Sciatic nerve (tissue), 2 donors: ENCODE data around the gene RNASE4. TPM values are rescaled to one million over a fixed set of nuclear protein-coding genes. Genes with fewer than 3 reads are reported as not detected.
"Not testable (repeated sequence)": the region's sequence is repeated elsewhere in the genome, so short reads cannot be mapped to it uniquely, and the experiment has no call there.

Source experiments
- ATAC-seq: fragments of 200-7000 bp; cut with Tn5 transposase; one replicate; pipeline ENCODE4 v1.9.1; 2020; ENCODE audit warnings: mild to moderate bottlenecking, moderate library complexity
- DNase-seq: peaks from one replicate; pipeline ENCODE4 v3.0.0-alpha.2; 2020; ENCODE audit warnings: low spot score
- intact Hi-C: fragments of 100-400 bp; cut with DNase I; formaldehyde crosslinking; loops from one replicate; pipeline ENCODE4 v1.14.2; 2022
- total RNA-seq: library from RNA; stranded (reverse); fragmentation: NEBNext Ultra II Directional; extraction: Animal tissue kit (Norgen Biotek cat#: 25700); gene quantifications from one replicate; pipeline ENCODE4 v1.2.1, GENCODE V29; 2021
- donor health status: DM: no; HTN: no; CAD: no.
- donor health status: DM: no; HTN: no; CAD: no.

Gene RNASE4
- total RNA-seq, 1 donor from 2014 or later = 81.6 TPM

DNA sequence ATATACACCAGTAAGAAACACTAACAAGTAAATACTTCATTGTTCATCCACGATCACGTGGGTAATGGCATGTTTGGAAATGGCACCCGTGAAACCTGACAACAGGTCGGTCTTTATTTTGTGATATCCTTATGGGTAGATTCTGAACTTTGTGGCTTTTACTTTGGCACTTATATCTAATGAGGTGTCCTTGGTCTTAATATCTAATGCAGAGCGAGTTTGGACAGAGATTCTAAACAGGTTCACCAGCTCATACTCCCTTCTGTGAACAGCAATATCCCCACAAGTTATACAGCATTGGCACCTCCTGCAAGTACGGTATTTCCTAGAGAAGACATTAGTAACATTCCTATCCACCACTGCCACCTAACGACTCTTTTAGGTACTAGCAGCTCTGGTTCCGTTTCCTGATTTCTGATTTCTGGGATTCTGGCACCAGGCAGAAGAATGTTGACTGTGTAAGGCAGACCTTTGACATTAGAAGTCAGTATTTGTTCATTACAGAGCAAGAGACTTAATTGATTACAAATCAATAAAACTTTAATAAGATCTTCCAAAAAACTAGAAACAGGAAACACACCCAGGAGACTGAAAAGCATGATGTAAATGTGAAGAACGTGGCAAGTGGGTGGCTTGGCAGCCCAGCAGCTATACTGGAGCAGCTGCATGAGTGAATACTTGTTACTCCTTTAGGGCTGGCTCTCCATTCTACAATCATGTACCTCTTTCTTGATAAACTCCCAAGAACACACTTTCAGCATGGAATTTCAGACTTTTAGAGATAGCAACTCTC is 6.7 kb downstream of the RNASE4 start:
- DNase-seq (no peak), ATAC-seq (peak; percentile 80)
- intact Hi-C loops = loop anchor here (10.0 kb wide), 2 partner anchors 156 to 356 kb away; partner anchors contain the start of gene CCNB1IP1

DNA sequence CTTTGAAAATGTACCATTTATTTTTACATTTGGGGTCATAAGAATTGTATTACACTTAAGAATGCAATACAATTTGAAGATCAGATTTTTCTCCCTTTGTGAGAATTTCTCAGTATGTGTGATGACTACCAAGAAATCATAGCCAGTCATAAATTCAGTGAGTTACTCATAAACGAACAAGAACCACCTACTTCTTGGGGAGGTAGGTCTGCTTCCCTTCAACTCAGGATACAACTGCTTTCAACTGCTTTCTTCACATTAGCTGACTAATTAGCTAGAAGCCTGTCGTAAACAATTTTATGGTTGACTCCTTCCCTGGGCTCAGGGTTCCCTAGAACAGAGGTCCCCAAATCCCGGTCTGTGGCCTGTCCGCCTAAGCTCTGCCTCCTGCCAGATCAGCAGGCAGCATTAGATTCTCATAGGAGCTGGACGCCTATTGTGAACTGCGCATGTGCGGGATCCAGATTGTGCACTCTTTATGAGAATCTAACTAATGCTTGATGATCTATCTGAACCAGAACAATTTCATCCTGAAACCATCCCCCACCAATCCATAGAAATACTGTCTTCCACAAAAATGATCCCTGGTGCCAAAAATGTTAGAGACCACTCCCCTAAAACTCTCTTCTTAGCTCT is 7.9 kb downstream of the RNASE4 start:
- no peak for DNase-seq
- ATAC-seq = no peak
- intact Hi-C loops = loop anchor here (10.0 kb wide), 2 partner anchors 157 to 357 kb away; partner anchors contain the start of gene CCNB1IP1

DNA sequence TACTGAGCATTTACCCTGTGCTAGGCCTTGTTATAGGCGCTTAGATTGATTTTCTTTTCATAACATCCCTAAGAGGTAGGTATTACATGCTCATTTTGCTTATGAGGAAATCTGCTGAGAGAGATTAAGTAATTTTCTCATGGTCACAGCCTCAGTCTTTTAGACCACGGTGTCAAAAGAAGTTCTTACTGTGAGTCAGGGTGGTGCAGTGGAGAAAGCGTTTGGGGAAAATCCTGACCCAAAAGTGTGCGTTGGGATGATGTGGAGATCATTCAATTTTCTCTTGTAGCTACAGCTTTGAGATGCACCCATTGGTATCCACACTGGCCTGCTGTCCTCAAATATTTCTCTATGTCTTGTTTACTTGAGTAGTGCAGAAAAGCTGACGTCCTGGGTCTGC is 12.4 kb downstream of the RNASE4 start:
- DNase-seq (no peak), ATAC-seq (no peak)
- intact Hi-C loops = loop anchor here (10.0 kb wide), 2 partner anchors 162 to 362 kb away; partner anchors contain the start of gene CCNB1IP1

DNA sequence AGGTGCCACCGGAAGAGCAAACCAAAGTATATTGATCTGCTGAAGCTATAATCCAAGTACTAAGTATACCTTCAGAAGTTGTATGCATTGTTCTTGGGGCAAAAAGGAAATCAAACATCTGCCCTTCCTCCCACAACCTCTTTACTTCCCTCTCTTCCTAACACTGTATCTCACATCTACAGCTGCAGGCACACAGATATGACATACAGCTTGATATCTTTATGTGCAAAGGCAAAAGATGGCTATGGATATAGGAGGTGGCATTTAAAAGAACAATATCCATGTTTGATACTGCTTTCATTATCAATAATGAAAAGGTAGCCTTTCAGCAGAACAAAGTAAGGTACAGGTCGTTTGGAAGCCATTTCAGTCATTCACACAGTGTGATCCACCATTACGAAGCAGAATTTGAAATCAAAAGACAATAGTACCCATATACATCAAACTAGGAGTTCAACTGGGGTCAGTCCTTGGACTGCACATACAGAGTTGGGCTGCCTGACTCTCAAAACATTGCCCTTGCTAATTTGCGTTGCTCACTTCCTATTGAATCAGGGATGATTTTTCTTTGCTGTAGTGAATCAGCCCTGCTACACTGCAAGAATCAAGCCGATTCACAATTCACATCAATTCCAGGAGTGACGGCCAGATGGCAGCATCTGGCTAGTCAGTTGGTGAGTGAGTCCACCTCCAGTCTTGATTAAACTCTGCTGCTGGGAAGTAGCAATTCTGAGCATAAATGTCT is 13.1 kb downstream of the RNASE4 start:
- DNase-seq (peak; percentile 73), ATAC-seq (peak; percentile 78)
- intact Hi-C loops = loop anchor here (10.0 kb wide), 2 partner anchors 163 to 363 kb away; partner anchors contain the start of gene CCNB1IP1

DNA sequence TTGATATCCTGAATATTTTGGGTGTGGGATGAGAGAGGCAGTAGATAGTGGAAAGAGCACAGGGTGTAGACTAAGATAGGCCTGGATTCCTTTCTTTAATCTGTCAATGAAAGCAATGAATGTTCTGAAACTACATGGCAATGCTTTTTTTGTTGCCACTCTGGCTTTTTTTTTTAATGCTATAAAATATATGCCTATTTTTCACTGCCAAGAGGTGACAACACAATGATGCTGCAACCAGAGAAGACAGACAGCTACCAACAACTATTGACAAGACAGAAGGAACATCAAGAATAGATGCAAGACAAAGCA is 13.6 kb downstream of the RNASE4 start:
- DNase-seq (no peak), ATAC-seq (no peak)
- intact Hi-C loops = loop anchor here (10.0 kb wide), 2 partner anchors 163 to 363 kb away; partner anchors contain the start of gene CCNB1IP1

DNA sequence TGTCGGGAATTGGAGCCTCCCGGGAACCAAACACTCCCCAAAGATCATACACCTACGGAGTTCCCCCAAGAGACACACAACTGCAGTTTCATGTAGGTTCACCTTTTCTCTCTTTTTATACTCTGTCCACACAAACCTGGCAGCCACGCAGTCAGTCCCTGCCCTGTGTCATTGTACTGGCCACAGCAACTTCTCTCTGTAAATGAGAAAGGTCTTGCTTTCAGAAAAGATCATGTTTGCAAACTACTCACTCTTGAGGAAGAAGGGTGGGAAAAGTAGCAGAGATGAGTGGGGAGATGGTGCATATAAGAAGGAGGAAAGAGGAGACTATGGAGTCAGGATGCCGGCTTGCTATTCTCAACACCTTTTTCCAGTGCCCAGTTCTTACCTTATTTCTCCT is 14.6 kb downstream of the RNASE4 start:
- ATAC-seq = no peak
- no peak for DNase-seq
- intact Hi-C loops = loop anchor here (10.0 kb wide), 2 partner anchors 164 to 364 kb away; partner anchors contain the start of gene CCNB1IP1

DNA sequence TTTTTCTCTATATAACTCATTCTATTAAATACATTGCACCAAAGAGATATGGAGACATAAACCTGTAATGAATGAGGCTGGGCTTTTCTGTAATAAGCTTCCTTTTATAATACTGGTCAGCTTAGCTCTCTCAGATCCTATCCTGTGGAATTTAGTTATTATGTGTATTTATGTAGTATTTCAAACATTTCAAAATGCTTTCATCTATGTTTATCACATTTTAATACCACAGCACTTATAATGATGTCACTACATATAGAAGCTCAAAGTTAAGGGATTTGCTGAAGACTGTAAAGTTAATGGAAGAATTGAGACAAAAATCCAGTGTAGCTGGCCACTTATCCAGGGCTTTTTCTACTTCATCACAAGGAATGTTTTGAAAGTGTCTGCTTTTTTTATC is 15.6 kb downstream of the RNASE4 start:
- no peak for DNase-seq
- no peak for ATAC-seq
- intact Hi-C loops = loop anchor here (5.0 to 10.0 kb wide), 3 partner anchors 157 to 365 kb away; partner anchors contain the start of gene CCNB1IP1

DNA sequence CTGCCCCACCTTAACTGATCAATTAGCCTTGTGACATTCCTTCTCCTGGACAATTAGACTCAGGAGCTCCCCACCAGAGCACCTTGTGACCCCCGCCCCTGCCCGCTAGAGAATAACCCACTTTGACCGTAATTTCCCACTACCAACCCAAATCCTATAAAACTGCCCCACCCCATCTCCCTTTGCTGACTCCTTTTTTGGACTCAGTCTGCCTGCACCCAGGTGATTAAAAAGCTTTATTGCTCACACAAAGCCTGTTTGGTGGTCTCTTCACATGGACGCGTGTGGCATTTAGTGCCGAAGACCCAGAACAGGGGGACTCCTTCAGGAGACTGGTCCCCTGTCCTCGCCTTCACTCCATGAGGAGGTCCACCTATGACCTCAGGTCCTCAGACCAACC is 16.6 kb downstream of the RNASE4 start:
- ATAC-seq, DNase-seq: not testable (repeated sequence)
- intact Hi-C loops = loop anchor here (5.0 kb wide), 1 partner anchor 156 kb away; no protein-coding TSS in a partner anchor

DNA sequence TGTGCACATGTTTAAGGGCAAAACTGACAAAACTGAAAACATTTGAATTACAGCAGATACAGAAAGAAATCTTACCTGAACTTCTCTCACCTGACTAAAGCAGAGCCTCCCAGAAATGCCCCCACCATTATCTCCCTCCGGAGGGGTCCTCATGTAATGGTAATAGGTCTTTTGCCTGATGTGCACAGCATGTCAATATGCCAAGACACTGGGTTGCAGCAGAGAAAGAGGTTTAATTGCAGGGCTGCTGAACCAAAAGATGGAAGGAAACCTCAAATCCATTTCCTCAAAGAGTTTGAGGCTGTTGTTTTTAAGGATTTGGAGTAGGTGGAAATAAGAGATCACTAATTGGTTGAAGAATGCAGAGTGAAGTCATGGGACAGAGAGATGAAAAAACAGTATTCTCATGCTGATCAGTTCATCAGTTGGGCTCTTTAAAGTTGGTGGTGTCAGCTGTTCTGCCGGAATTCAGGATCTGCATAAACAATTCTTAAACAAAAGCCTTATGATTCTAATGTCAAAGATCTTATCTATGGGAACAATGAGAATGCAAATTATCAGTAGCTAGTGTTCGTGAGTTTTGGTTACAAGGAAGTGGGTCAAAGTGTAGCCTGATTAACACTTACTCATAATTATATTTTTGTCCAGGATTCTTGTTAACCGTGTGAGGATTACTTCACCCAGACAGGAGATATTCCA is 22.4 kb downstream of the RNASE4 start:
- DNase-seq = no peak
- no peak for ATAC-seq
- intact Hi-C loops = no loop called here

DNA sequence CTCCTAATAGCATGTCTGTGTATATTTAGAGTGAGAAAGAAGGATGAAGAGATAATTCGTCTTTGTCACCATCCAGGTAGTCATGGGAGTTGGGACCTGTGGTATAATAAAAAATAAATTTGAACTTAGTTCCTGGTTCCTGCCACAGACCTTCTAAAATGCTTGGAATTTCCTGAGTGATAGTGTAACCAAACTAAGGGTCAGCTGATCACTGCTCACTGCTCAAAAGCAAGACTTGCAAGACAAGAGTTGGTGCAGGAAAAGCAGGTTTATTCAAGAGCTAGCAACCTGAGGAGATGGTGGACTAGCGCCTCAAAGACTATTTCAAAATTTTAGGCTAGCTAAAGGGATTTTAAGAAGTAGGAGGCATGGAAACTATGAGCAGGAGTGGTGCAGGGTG is 23.3 kb downstream of the RNASE4 start:
- intact Hi-C loops = no loop called here
- ATAC-seq (no peak), DNase-seq (no peak)

DNA sequence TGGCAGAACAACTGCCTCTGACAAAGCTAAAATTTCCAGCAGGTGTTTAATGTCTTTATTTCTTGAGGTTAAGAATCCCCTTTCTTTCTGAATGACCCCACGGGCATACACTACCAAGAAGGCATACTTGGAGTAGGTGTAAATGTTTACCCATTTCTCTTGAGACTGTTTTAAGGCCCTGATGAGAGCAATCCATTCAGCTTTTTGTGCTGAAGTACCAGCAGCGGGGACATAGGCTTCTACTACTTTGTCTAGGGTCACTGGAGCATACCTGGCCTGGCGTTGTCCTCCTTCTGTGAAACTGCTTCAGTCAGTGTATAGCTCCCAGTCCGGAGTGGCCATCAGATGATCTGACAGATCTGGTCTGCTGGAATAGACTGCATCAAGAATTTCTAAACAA is 26.9 kb downstream of the RNASE4 start:
- intact Hi-C loops = no loop called here
- no peak for ATAC-seq

DNA sequence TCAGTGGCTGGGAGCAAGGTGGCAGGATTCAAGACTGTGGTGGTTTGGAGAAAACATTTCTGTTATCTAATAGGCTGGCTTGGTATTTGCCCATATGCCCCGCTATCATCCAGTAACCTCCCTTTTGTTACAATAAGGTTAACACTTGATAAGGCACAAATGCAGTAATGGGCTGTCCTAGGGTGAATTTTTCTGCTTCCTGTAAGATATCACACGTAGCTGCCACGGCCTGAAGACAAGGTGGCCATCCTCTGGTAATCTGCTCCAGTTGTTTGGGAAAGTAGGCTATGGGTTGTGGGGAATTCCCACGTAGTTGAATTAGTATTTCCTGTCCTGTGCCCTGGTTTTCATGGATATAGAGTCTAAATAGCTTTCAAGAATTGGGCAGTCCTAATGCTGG is 27.3 kb downstream of the RNASE4 start:
- no peak for ATAC-seq
- intact Hi-C loops = no loop called here
- no peak for DNase-seq

More for the DNA sequence above, 26.9 kb downstream of the RNASE4 start:
- no peak for DNase-seq

DNA sequence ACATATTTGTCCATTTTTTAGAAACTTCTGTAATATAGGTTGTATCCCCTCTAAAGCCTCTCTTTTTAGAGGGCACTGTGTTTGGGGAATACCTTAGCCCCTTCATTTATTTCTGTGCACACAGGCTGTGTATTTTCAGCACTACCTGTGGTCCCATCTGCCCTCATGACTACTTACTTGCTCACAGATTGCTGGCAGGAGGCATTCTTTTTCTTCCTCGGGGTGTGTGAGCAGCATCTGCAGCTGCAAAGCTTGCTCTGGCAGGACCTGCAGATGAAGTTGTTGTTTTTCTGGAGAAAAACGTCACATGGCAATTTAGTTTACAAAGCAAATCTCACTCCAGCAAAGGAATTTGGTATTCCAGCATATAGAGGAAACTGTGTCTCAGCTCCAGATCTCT is 28.5 kb downstream of the RNASE4 start:
- DNase-seq = no peak
- intact Hi-C loops = no loop called here
- no peak for ATAC-seq

DNA sequence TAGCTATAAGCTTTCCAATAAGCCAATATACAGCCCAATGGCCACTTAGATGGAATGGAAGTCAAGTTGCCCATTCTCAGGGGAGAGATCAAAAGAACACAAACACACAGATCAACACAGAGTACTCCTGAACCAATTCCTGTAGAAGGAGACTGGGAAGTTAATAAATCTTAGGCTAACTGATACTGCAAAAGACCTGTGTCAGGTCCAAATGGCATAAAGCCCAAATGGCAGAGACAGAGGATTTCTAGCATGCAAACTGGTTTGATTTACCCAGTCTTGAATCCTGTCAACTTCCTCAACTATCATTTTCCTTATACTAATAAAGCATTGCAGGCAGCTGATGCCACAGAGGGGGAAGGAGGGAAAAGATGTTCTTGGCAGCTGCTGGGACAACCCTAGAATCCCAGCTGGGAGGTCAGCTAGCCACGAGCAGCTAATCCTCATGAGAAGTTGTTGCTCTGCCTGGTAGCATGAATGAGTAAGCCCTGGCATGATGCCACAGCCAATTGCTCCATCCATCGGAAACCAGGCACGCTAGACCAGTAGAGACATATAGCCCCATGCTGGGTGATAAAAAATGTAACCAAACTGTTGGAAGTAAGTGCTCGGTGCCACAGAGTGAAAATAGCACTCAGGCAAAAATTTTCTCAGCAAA is 30.4 kb downstream of the RNASE4 start:
- ATAC-seq (peak; percentile 91), DNase-seq (peak; percentile 81)
- intact Hi-C loops = no loop called here

DNA sequence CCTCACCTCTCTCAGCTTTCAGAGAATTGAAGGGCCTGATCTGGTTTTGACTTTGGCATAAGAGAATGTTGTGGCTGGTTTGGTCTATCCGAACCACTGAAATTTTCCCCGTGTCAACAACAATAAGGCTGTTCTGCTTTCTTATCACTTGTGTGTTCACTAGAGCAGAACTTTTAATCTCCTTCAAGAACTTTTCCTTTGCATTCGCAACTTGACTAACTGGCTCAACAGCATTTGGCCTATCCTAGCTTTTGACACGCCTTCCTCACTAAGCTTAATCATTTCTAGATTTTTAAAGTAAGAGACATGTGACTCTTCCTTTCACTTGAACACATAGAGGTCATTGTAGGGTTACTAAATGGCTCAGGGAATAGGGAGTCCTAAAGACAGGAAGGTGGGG is 35.4 kb downstream of the RNASE4 start:
- no peak for ATAC-seq
- no peak for DNase-seq
- intact Hi-C loops = no loop called here

DNA sequence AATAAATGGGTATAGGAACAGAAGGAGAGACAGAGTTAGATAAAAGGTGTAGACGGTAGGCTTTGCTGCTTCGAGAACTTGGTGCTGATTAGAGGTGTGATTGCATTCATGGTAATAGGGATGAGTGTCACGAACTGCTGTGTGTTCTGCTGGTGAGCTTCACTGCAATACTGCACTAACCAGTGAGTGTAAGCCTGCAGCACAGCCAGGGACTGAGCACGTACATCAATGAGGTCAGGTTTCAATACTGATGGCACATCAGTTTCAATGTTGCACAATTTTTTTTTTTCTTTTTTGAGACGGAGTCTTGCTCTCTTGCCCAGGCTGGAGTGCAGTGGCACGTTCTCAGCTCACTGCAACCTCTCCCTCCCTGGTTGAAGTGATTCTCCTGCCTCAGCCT is 36.4 kb downstream of the RNASE4 start:
- DNase-seq (no peak), ATAC-seq (no peak)
- intact Hi-C loops = no loop called here

DNA sequence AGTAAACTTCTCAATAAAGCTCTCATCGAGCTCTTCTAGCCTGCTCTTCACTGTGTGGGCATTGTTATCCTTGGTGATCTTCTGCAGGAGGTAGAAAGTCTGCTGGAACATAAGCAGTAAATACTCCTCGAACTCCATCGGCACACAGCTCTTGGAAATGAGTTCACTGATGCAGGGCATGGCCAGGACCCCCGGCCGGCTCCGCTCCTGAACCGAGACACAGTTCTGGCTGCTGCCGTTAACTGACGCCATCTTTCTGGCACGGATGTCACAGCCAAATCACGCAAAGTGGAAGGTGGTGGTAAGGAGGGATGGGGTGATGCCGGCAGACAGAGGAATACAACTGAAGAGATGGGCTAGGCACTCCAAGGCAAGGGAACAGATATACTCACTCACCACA is 37.7 kb downstream of the RNASE4 start:
- no peak for ATAC-seq
- intact Hi-C loops = no loop called here
- DNase-seq = no peak

DNA sequence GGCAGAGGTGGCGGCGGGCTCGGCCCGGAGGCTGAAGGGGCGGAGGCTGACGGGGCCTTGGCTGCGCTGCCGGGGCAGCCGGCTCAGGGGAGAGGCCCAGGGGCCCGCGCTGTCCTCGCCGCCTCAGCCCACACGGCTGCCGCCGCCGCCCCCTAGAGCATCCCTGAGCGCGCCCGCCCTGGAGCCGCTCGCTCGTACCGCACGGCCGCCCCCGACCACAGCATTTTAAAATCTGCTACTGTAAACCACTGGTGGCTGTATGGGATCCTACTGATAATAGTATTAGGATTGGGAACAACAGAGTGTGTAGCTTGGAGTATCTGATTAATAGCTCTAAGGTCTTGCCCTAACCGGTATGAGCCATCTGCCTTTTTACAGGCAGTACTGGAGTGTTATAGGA is 39.1 kb downstream of the RNASE4 start:
- intact Hi-C loops = no loop called here
- DNase-seq = no peak
- ATAC-seq = no peak
